Stimulated activated naive CD8-positive, alpha-beta T cell treated with anti-CD3 and anti-CD28 coated beads, Interleukin-15, Interleukin-2, amounts not matched to agents 100 U/mL and 50 U/mL, for 24 hours (primary cell): ENCODE data around the gene AGMO.
"Not testable (repeated sequence)": the region's sequence is repeated elsewhere in the genome, so short reads cannot be mapped to it uniquely, and the experiment has no call there.

Experiments used
- ATAC-seq: fragments of 150-1000 bp; cut with Tn5 transposase; one replicate; pipeline ENCODE4 v1.10.0; 2021
- DNase-seq: peaks from one replicate; pipeline ENCODE4 v3.0.0; 2021

Gene AGMO

DNA sequence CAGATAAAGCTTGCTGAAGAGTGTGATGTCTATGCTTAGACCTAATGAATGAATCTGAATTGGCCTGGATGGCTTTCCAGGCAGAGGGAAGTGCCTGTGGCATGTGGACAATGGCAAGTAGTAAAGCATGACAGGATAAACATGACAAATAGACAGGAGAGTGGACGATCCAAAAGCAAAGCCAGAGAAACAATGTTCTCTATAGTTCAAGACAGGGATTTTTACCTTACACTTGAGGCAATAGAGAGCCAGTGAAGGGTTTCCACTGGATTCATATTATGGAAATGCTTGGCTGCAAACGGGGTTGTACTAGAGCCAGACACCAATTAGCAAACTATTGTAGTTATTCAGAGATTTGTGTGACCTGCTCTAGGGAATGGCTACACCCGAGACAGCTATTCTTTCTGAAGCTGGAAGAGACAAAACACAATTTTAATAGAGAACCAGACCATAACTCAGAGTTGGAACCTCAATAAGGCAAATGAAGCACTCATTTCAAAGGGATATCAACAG lies 2.3 kb downstream of the AGMO start:
- DNase-seq = no peak
- no peak for ATAC-seq

DNA sequence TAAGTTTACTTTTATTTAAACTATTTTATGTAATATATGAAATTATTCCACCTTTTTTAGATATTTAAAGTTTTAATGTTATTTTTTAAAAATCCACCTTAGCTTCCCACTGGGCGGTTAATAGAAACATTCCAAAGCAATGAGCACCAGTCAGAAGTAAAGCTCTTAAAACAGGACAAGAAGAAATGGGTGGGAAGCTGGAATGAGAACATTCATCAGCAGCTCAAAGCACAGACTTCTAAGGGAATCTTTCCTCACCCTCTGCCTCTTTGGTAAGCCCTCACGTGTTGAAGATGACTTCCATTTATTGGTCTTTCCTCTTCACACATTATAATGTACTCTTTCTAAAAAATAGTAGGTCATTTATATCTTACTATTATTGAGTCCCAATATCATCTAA lies 3.1 kb downstream of the AGMO start:
- no peak for ATAC-seq
- no peak for DNase-seq

DNA sequence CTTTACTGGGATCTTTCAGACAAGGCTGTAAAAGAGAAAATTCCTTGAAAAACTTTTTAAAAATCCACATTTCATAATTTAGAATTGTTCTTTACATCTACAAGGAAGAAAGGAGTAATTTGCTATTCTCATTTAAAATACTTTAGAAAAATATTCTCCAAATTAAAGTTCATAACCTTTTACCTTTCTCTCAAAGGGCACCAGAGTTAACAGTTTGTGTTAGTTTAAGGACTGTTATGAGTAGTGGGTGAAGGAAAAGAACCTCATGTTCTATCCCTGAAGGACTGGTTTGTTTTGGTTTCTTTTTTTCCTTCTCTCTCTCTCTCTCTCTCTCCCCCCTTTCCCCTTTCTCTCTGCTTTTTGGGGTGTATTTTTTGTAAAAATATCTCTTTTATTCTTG lies 4.1 kb downstream of the AGMO start:
- no peak for ATAC-seq
- no peak for DNase-seq

DNA sequence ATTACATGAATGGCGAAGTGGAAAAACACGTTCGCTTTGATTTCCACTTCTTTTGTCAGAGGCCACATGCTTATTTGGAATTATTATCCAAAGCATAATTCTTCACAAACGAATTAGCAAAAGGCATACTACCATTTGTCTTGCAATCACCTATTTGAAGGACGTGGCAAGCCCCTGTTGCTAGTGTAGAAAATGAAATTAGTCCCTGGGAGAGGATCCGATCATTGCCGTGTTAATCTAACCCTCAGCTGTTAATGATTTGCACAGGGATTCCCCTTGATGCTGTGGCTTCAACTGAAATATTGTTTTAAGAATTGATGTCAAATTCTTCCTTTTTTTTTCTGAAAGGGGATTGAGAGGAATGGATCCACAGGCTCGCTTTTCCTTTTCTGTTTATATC lies 4.6 kb downstream of the AGMO start:
- ATAC-seq (no peak), DNase-seq (no peak)

DNA sequence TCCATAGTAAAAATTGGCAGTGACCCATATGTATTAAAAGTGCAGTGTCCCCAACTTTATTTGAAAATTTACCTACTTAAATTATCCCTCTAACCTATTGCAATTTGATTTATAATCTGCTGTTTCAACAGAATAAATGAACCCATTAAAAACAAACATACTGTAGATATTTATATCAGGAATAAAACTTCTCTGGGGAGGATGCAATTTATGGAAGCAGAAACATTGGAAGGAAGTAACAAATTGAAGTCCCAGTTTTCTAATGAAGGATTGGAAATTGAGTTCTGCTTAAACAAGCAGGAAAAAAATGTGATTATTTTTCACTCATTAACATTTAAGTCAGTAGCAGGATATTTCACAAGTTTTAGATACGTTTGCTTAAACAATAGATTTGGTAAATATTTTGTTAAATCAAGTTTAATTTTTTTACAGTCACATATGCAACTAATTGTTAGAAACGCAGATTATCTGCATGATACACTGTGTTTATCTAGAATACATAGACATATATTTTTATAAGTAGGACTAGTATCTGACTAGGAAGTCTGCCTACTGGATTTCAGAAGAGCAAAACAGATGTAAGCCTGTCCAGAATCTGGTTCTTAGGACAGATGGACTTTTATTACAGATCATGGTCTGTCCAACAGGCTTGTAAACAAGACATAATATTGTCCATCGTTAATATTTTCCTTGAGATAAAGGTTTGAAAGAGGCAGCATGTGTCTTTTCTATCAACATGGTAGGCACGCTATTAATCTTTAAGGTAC lies 5.3 kb downstream of the AGMO start:
- ATAC-seq (no peak), DNase-seq (no peak)

DNA sequence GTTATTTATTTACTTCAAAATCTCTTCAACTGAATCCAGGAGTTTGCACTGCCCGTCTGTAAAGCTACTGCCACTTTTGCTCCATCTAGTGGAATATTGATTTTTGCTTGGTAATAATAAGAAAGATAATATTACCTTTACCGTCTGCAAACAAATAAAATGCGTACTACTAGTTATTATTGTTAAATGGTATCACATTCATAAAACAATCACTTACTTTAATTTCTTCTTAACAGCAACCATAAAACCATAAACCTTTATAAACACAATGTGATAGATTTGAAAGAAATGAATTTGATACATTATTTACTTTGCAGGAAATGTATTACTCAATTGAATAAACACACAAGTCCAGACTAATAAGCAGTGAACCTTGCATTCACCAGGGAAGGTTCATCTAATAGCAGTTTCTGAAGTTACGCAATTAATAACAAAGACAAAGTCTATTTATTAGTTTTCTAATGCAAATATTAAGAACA lies 6.4 kb downstream of the AGMO start:
- DNase-seq (no peak), ATAC-seq (no peak)

DNA sequence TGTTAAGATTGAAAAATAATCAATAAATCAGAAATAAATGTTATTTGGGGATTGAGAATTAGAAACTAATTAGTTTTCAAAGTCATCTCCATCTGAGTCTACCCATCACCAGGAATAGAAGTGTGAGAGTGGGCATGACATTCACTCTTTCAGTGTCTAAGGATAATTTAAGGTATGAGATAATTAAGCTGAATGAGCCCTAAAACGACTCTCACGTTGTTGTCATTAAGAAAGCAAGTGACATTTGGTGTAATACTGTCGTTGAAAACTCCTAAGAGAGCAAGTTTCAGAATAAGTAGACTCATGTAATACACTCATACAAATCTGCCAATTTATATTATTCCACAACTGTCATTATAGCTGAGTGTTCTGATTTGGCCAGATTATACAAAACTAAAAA lies 7.1 kb downstream of the AGMO start:
- DNase-seq = no peak
- ATAC-seq = no peak

DNA sequence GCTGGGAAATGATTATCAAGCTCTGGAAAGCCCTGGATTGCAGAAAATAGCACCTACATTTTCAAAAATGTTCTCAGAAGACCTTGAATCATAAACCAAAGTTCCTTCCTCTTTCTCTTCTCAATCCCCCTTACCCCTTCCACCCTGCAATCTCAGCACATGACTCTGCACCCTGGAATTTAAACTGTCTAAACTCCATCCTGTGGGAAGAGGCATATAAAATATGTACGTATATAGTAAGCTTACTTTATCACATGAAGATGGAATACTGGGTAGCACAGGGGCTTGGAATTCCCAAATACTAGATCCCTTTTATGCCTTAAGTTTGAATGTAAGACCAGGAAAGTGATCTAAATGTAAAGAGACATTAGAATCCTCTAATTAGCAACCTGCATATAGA lies 7.7 kb downstream of the AGMO start:
- no peak for ATAC-seq

DNA sequence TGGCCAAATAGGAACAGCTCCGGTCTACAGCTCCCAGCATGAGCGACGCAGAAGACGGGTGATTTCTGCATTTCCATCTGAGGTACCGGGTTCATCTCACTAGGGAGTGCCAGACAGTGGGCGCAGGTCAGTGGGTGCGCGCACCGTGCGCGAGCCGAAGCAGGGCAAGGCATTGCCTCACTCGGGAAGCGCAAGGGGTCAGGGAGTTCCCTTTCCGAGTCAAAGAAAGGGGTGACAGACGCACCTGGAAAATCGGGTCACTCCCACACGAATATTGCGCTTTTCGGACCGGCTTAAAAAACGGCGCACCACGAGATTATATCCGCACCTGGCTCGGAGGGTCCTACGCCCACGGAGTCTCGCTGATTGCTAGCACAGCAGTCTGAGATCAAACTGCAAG lies 14.5 kb downstream of the AGMO start:
- not testable (repeated sequence) for ATAC-seq, DNase-seq

More for the DNA sequence above, 7.7 kb downstream of the AGMO start:
- no peak for DNase-seq

DNA sequence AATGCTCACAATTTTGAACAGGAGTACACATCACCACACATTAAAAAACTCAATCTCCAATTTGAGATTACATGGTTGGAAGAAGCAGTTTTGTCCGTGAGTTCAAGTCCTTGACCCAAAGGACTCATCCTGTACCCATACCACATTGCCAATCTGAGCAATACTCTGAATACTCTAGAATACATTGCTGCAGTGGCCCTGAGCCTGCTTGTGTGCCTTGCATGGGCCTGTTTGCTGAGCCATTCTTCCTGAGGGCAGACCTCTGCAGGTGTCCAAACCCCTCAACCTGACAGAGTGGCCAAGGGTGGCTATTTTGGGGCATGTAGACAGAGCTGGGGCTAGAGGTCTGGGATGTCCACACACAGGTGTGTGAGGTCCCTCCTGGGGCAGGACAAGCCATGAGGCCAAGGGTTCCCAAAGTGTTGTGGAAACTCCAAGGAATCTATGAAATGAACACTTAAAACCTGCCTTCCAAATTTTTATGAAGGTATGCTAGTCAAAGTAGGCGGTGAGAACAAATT lies 15.5 kb downstream of the AGMO start:
- ATAC-seq (no peak), DNase-seq (no peak)

DNA sequence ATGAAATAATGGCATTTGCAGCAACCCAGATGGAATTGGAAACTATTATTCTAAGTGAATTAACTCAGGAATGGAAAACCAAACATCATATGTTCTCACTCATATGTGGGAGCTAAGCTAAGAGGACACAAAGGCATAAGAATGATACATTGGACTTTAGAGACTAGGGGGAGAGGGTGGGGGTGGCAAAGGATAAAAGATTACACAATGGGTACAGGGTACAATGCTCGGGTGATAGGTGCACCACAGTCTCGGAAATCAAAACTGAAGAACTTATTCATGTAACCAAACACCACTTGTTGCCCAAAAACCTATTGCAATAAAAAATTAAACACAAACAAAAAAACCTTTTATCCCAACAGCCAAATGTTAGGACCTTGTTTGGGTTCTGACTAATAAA lies 17.8 kb downstream of the AGMO start:
- ATAC-seq = no peak
- no peak for DNase-seq

DNA sequence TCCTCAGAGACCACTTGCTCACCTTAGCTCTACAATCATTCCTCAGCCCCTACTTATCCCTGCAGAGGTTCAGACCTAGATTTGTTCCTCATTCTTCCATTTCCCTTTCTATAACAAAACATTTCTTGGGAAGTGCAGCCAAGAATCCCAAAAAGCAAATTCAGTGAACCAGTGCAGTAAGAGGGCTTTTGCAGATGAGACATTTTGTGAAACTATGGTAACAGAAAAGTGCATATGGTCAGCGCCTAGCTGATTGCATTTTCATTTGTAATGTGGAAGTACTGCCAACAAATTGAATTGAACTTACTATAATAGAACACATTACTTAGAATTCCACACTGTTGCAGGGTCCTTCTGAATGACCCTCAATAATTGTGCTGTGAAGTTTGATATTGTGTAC lies 18.6 kb downstream of the AGMO start:
- DNase-seq (no peak), ATAC-seq (no peak)

DNA sequence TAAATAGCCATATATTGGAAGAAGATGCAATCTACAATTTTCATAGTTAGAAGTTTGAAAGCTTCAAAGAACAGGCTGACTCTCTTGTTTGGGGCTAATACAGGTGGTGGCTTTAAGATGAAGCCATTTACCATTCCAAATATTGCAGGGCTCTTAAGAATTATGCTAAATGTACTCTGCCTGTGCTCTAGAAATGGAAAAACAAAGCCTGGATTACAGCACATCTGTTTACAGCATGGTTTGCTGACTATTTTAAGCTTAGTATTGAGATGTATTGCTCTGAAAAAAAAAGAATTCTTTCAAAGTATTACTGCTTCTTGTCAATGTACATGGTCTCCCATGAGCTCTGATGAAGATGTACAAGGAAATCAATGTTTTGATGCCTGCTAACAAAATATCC lies 34.2 kb downstream of the AGMO start:
- ATAC-seq (no peak), DNase-seq (no peak)

DNA sequence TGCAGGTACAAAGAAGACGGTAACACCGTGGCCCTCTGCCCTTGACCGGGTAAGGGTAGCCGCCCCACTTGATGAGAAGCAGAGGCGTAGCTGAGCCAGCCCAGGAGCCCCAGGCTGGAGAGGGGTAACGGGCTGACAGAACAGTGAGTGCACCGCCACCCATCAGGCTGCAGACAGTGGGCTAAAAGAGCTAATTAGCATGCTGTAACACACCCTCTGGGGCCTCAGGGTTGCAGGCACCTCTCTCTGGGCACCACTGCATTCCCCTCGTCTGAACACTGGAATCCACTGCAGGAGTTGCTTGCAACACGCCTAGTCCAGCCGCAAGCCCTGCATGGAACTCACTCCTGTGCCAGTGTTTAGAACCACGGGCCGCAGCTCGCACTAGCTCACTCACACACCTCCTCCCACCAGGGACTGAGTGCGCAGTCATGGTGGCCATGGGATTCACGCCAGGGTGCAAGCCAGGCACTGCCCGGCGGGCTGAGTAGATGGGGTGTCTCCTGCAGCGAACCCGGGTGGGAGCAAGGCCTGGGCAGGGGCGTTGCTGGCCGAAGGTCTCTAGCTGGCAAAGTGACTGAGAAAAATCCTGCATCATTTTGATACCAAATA lies 36.1 kb downstream of the AGMO start:
- DNase-seq = no peak
- ATAC-seq = no peak

DNA sequence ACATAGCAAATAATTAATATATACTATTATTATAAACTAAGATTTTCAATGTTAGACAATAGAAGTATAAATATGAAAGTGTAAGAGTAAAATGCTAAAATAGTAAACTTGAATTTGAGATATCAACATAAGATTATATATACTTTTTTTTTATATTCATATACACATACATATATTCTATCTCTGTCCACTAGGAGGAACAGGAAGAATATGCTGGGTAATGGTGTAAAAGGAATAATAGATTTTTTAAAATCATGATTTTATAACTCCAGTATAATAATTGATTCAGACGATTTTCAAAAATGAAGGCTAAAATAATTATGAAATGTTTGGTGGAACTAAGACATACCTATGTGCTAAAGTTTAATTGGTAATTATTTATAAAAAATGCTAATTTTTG lies 37.7 kb downstream of the AGMO start:
- ATAC-seq (no peak), DNase-seq (no peak)

DNA sequence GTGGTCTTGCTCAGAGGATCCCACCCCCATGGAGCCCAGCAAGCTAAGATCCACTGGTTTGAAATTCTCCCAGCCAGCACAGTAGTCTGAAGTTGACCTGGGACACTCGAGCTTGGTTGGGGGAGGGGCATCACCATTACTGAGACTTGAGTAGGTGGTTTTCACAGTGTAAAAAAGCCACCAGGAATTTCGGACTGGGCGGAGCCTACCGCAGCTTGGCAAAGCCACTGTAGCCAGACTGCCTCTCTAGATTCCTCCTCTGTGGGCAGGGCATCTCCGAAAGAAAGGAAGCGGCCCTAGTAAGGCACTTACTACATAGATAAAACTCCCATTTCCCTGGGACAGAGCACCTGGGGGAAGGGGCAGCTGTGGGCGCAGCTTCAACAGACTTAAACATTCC lies 44.0 kb downstream of the AGMO start:
- not testable (repeated sequence) for DNase-seq

DNA sequence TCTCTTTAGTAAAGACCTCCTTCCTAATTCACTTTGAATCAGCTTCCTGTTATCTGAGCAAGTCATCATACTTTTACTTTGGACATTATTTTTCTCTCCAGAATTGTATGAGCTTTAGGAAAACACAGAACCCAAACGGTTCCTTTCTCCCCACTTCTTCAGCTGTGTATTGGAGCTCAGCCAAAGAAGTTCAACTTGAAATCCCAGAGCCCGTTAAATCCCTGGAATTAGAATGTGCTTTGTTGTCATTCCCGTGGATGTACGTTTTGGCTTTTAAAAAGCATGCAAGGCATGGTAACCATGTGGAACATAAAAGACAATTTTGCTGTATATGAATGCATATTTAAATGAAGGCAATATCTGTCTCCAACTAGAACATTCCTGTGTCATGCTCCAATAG lies 46.6 kb downstream of the AGMO start:
- no peak for DNase-seq

More for the DNA sequence above, 44.0 kb downstream of the AGMO start:
- not testable (repeated sequence) for ATAC-seq

DNA sequence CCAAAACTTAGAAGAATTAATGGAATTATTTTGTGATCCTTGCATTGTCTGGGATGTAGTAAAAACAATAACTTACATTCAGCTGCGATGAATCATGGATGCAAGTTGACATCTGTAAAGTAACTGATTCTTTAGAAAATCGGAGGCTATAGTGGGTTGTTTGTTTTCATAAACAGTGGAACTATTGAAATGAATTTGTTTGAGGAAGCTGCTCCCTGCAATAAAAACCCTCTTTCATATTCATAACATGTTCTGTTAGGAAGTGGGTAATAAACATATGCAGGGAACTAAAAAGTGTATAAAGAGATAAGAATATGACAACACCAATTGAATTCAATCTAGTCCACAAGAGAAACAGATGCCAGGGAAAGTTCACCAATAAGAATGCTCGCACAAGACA lies 53.6 kb downstream of the AGMO start:
- ATAC-seq = no peak
- DNase-seq = no peak

More for the DNA sequence above, 46.6 kb downstream of the AGMO start:
- ATAC-seq = no peak

DNA sequence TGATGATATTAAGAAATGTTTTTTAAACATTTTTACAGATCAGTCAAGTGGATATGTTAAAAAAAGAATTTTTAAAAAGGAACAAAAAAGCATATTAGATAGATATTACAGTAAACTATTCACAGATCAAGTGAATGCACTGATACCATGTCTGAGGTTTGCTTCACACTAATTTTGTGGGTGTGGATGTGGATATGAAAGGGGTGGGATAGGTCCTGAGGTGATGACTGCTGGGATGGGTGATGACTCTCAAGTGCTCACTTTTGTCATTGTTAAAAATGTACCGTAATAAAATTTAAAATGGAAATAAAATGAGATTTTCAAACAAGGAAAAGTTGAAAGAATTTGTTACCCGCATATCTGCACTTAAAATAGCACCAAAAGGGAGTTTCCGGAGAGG lies 54.1 kb downstream of the AGMO start:
- no peak for DNase-seq
- no peak for ATAC-seq

DNA sequence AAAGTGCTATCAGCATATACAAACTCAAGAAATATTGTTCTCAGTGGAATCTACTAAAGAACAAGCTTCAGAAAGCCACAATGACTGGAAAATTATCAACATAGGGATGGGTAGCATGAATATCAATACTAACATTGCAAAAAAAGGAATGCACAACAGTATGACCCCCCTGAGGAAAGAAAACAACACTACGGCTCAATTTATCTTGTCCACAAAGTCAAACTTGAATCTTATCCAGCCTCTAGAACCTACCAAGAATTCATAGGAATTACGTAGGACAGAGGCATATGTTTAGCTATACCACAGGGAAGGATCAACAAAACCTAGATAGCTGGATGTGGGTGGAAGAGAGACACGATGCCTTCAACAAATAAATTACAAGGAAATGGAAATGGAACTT lies 54.6 kb downstream of the AGMO start:
- DNase-seq (no peak), ATAC-seq (no peak)

DNA sequence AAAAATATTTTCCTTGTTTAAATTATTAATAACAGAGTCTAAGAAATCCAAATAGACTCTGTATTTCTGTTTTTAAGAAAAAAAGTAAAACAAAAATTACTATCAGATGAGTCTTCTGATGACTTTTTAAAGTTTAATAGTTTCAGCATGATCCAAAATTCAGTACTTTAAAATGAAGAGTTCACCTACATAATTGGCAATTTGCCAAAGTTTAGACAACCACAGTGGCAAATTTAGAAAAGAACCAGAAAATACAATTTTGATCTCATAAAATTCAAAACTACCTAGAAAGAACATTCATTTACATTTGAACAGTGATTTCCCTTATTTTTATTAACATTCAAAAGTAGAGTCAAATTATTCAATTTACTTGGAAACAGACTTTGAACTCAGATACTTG lies 56.1 kb downstream of the AGMO start:
- DNase-seq (no peak), ATAC-seq (no peak)

DNA sequence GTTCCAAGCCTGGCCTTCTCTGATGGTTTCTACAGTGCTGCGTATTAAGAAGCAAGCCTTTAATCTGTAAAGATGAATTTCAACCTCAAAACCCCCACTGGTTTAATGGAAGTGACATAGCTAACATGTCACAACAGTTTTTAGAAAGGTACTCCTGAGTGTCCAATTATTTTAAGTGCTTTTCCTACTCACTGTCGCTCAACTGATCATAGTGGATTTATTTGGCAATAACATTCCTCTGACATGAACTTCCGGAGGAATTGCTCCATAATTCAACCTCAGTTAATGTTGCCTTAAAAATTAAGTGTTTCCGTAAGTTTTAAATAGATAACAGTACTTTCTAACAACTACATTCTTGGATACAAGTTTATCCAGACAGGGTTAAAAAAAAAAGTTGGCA lies 57.5 kb downstream of the AGMO start:
- ATAC-seq (no peak), DNase-seq (no peak)

DNA sequence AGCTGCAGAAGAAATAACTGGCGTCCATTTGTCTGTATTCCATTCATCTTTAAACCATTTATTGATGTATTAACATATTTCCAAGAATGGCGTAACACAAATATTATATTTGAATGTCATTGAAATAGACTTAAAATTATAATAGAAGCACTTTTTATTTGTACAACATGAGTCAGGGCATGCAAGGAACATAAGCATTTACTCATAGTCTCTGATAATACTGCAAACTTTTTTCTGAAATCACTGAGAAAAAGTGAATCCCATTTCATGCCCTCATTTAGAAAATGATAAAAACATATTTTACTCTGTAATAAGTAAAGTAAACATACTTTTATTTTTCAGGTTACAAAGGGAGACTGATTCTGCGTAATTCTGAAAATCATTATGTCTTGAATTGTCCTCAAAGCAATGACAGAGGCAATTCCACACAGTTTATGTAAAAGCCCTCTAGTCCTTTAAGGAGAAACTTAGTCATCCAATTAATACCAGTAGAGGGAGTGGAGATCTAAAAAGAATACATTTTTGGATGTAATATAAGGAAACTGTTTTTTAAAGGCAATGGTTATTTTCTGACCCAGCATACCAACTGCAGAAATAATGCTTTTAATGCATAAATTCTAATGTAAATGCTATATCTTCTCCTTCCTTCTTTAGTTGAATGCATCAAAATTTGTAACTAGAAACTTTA lies 58.1 kb downstream of the AGMO start:
- ATAC-seq (no peak), DNase-seq (no peak)
